GM18520 (cell line): Measurements from ENCODE around the gene RAI1.

Experiments used
- ATAC-seq: cut with Tn5 transposase; IDR thresholded peaks from one replicate; pipeline ENCODE4 v1.9.1; 2021; ENCODE audit not compliant: unreplicated experiment

RAI1 gene

GRCh38 chr17:17745476-17746455 lies 64.5 kb downstream of the RAI1 start:
- ATAC-seq: no peak

GRCh38 chr17:17748179-17748578 lies 66.9 kb downstream of the RAI1 start:
- ATAC-seq: no peak

- no peak for ATAC-seq
Measured at GRCh38 chr17:17748604-17749003, 67.3 kb downstream of the RAI1 start.

GRCh38 chr17:17749025-17749772 lies 67.9 kb downstream of the RAI1 start:
- ATAC-seq: no peak

GRCh38 chr17:17749921-17750320 lies 68.7 kb downstream of the RAI1 start:
- no peak for ATAC-seq

- no peak for ATAC-seq
Measured at GRCh38 chr17:17750881-17751280, 69.6 kb downstream of the RAI1 start.

- ATAC-seq: no peak
Measured at GRCh38 chr17:17751489-17752088, 70.3 kb downstream of the RAI1 start.

GRCh38 chr17:17752089-17752820 lies 71.0 kb downstream of the RAI1 start:
- peak; percentile 73 for ATAC-seq

GRCh38 chr17:17752821-17753321 lies 71.6 kb downstream of the RAI1 start:
- ATAC-seq: no peak

GRCh38 chr17:17754719-17755686 lies 73.7 kb downstream of the RAI1 start:
- ATAC-seq: no peak

GRCh38 chr17:17755715-17756114 lies 74.5 kb downstream of the RAI1 start:
- ATAC-seq: no peak

GRCh38 chr17:17757391-17757791 lies 76.1 kb downstream of the RAI1 start:
- no peak for ATAC-seq

- ATAC-seq: no peak
Measured at GRCh38 chr17:17757956-17758845, 76.9 kb downstream of the RAI1 start.

GRCh38 chr17:17758941-17759563 lies 77.8 kb downstream of the RAI1 start:
- ATAC-seq: no peak

- ATAC-seq: no peak
Measured at GRCh38 chr17:17760350-17760749, 79.1 kb downstream of the RAI1 start.

- ATAC-seq: no peak
Measured at GRCh38 chr17:17760872-17761550, 79.8 kb downstream of the RAI1 start.

- no peak for ATAC-seq
Measured at GRCh38 chr17:17761894-17762743, 80.9 kb downstream of the RAI1 start.
